COLO668 (cell line): Measurements from ENCODE around the gene KDSR.

Source experiments
- DNase-seq: peaks from one replicate; lab custom pipeline; 2025; ENCODE audit not compliant: unreplicated experiment; lab: John Stamatoyannopoulos, UW

The KDSR gene

DNA sequence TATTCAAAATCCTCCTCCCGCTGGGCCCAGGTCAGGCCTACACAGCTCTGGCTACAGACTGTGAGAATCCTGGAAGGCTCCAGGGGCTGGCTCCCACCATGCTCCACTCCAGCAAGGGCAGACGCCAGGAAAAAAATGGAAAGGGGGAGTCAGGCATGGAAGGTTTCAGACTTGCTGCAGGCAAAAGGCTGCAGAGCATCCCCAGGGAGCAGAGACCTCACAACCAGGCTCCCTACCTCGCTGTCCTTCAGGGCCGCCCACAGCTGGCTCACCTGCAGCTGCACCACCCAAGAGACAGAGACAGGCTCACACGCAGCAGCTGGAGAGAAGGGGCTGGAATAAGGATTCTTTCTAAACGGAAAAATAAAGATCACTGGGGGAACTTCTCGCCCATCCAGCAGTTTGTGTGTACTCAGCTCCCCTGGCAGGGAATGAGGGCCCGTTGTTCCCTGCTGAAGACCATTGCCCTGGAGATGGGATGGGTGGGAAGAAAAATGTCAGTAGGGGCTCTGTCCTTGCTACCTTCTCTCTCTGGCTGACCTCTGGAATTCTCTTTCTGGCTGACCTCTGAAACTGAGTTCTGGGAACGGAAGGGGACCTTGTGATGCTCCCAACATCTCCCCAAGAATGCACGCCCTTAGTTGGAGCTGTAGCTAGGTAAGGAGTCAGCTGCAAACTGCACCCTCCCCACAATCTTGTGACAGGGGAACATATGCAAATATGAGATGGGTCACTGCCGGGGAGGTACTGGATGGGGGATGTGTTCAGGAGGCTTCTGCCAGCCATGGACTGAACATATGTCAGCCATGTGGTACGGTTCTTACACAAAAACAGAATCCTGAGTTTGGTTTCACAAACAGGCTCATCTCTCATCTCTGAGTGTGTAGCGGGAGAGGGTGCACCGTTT lies 81.9 kb downstream of the KDSR start:
- DNase-seq: no peak

DNA sequence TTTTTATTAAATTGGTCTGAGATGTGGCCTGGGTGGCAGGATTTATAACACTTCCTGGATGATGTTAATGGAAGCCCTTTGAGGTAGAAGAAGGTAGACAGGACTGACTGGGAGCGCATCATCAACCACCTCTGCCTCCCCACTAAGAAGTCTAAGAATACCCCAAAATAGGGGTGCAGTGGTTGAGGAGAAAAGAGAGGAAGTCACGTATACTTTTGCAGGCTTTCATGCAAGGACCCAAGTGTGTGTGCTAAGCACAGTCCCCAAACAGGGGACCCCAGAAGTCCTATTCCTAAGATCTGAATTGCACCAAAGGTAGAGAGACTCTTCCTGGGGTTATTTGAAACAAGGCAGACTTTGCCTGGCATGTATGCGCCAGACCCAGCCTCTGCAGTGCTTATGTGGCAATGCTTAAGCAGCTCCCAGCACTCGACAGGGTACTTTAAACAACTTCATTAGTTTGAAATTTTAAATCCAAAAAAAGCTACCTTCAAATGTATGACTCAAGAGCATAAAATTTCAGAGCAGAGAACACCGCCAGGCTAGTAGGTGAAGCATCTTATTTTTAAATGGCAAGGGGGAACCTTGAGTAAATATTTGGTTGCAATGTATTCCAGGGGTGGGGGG lies 82.7 kb downstream of the KDSR start:
- no peak for DNase-seq

DNA sequence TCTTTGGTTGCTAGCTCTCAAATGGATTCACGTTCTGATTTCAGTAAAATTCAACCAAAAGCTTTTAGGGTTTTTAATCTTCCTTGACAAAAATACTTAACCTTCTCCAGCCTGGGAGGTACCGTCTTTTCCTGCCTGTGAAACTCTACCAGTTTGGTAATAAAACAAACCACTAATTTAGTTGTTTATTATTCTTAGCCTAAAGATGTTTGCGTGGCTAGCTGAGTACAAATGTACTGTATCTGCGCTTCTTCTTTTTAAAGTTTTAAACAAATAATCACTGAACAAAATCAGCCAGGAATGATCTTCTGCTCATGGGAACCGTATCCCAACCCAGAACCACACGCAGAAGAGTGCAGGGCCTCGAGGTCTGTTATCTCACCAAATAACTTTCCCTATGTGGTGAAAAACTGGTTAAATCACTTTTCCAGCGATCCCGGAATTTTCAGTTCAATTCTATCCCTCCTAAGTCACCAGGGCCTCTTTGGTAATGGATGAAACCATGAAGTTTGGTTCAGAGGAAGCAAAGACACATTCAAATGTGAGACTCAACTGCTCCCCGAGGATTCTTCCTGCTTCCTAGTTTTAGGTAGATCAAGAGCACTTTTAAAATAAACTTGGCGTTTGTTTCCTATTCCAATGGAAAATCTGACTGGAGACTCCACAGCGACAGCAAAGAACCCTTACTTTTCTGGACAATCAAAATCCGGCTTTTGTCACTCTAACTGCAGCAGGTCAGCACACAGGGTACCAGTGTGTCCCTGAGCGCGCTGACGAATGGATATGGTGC lies 83.5 kb downstream of the KDSR start:
- DNase-seq: no peak

DNA sequence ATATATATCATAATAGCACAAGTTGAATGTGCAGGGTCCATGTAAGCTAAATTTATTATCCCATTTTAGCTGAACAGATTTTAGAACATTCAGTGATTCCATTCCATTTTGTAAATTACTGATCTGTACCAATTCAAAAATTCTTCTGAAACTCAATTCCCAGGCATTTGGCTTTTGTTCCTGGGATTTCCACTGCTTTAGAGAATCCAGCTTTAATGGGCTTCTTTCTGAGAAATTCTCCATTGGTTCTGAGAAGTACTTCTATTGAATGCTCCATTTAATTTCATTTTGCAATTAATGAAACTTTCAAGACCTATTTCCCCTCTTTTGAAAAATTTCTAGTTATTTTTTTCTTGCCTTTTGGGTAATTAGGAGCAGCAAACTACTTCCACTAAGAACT lies 84.2 kb downstream of the KDSR start:
- no peak for DNase-seq
